ENCODE results near the gene ASCL5.

ASCL5 gene

DNA sequence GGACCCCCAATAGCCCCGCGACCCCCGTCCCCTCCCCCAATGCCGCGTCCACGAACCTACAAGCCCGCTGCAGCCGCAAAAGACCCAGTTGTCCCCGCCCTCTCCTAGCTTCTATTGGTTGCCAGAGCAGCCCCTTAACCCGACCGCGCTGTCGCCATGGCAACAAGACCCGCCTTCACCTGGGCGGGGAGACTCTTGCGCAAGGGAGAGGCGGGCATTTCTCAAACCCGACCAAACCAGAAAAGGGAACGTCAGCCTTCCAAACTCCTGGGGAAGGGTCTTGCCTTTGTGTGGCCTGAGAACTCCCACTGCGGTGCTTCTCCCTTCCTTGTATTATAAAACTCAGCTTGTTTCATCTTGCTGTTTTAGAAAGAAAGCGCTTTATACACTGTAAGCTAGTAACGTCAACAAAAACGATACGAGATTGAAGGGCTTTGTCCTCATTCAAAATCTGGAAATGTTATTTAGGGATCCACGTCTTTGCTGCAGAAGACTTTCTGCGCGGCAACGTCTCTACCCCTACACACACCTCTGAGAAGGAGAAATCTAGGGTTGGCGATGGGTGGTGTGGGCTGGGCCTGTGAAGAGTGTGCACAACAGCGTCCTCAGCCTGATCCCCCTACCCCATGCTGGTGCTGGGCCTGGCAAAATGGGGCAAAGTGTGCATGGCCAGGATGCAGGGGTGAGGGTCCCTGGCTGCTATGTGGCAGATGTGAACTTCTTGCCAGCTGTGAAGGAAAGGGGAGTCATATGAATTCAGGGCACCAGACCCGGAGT is 27.6 kb upstream of the ASCL5 start, which contains the start of gene TMEM9:
Gene TMEM9, minus strand, starts transcription at position 86 of the 777 bp plus-strand sequence. CDS start 551 bp downstream, outside the sequence.
- H3K4me3 ChIP-seq (ENCODE audit: low read depth, low read length), result peak within 1 kb of the TSS; percentile 75
- H3K4me1 ChIP-seq, result no peaks in the 10 kb centered on the region
- TF ChIP-seq, protein P1, sequence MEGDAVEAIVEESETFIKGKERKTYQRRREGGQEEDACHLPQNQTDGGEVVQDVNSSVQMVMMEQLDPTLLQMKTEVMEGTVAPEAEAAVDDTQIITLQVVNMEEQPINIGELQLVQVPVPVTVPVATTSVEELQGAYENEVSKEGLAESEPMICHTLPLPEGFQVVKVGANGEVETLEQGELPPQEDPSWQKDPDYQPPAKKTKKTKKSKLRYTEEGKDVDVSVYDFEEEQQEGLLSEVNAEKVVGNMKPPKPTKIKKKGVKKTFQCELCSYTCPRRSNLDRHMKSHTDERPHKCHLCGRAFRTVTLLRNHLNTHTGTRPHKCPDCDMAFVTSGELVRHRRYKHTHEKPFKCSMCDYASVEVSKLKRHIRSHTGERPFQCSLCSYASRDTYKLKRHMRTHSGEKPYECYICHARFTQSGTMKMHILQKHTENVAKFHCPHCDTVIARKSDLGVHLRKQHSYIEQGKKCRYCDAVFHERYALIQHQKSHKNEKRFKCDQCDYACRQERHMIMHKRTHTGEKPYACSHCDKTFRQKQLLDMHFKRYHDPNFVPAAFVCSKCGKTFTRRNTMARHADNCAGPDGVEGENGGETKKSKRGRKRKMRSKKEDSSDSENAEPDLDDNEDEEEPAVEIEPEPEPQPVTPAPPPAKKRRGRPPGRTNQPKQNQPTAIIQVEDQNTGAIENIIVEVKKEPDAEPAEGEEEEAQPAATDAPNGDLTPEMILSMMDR (IDR thresholded peaks at IDR 0.05), result no peak
- H3K36me3 ChIP-seq (ENCODE audit: control insufficient read depth, insufficient read depth, low read length), result no peaks in the 10 kb centered on the region
- no peaks in the 10 kb centered on the region for H3K79me2 ChIP-seq
- H2AFZ ChIP-seq, result peak within 1 kb of the TSS; percentile 90
- peak within 1 kb of the TSS; percentile 74 for H3K4me2 ChIP-seq (ENCODE audit: low read length)
- H3K27me3 ChIP-seq (ENCODE audit: control insufficient read depth, insufficient read depth, low read length), result no peaks in the 10 kb centered on the region
- H3K9ac ChIP-seq, result peak within 1 kb of the TSS; percentile 61
- peak within 1 kb of the TSS; percentile 34 for H3K27ac ChIP-seq
- H3K9me3 ChIP-seq (ENCODE audit: control insufficient read depth, low read length), result no peaks in the 10 kb centered on the region

DNA sequence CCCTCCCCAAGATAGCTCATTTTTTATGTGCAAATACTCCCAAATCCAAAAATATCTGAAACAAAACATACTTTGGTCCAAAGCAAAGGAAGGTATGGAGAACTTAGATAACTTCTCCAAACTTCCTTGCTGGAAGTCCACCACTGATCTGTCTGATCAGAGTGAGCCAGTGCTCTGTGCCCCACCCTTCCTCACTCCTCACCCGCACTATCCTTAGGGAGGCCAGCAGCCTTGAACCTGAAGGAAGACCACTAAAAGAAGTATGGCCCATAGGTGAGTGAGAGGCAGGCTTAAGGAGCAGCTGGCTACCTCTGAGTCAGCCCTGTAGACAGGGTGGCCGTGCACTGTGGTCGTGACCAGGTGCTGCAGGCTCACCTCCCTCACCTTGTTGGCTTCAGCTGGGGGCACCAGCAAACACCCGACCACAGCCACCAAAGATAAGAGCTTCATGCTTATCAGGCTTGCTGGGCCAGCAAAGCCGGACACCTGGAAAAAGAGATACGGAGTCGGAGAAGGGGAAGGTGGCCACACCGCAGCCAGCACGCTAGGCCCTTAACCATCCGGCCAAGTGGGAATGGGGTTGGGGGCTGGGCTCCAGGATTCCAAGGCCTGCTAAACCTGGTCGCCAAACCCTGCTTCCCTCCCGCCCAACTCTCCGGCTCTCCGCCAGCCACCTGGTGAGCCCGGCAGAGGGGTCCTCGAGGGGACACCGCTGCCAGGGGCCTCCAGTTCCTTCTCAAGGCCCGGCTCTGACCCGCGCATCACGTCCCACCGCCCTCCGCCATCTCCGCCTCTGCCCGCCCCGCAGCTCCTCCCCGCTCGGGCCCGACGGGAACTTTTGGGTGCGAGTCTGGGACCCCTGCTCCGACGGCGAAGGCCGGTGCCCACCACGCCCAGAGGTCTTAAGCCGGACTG is 26.7 kb upstream of the ASCL5 start:
- no peaks in the 10 kb centered on the region for H3K9me3 ChIP-seq (ENCODE audit: control insufficient read depth, low read length)
- H3K4me3 ChIP-seq (ENCODE audit: low read depth, low read length), result peak overlapping the region; percentile 75
- H3K4me2 ChIP-seq (ENCODE audit: low read length), result peak overlapping the region; percentile 74
- H3K27me3 ChIP-seq (ENCODE audit: control insufficient read depth, insufficient read depth, low read length), result no peaks in the 10 kb centered on the region
- H3K27ac ChIP-seq, result peak overlapping the region; percentile 34
- H3K4me1 ChIP-seq, result no peaks in the 10 kb centered on the region
- TF ChIP-seq, protein P1 (IDR thresholded peaks at IDR 0.05), result no peak
- peak overlapping the region; percentile 61 for H3K9ac ChIP-seq
- no peaks in the 10 kb centered on the region for H3K36me3 ChIP-seq (ENCODE audit: control insufficient read depth, insufficient read depth, low read length)
- H3K79me2 ChIP-seq, result no peaks in the 10 kb centered on the region
- peak overlapping the region; percentile 90 for H2AFZ ChIP-seq

DNA sequence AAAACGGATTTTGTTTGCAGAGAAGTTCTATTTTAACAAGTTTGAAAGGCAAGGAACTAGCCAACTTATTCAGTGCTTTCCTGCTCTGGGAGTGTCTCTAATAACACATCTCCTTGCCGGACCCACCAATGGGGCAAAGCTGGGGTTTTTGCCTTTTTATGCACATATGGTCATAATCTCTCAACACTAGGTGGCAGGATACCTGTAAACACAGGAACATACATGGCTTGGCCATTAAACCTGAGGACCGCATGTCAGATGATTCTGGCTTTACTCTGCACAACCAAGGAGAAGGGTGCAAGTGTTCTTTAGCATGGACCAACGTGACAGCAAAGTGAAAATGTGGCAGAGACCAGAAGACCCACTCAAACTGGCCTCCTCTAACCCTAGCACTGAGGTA is 22.4 kb upstream of the ASCL5 start:
- Histone ChIP-seq H3K79me2 (no peaks in the 10 kb centered on the region), H3K36me3 (ENCODE audit: control insufficient read depth, insufficient read depth, low read length) (no peaks in the 10 kb centered on the region), H3K4me1 (no peaks in the 10 kb centered on the region), H3K4me2 (ENCODE audit: low read length) (no peak overlapping the region), H3K9me3 (ENCODE audit: control insufficient read depth, low read length) (no peaks in the 10 kb centered on the region), H3K27ac (no peak overlapping the region), H3K9ac (no peak overlapping the region), H3K27me3 (ENCODE audit: control insufficient read depth, insufficient read depth, low read length) (no peaks in the 10 kb centered on the region), H2AFZ (no peak overlapping the region), H3K4me3 (ENCODE audit: low read depth, low read length) (no peak overlapping the region)
- TF ChIP-seq, protein P1 (IDR thresholded peaks at IDR 0.05), result peak; percentile 29

DNA sequence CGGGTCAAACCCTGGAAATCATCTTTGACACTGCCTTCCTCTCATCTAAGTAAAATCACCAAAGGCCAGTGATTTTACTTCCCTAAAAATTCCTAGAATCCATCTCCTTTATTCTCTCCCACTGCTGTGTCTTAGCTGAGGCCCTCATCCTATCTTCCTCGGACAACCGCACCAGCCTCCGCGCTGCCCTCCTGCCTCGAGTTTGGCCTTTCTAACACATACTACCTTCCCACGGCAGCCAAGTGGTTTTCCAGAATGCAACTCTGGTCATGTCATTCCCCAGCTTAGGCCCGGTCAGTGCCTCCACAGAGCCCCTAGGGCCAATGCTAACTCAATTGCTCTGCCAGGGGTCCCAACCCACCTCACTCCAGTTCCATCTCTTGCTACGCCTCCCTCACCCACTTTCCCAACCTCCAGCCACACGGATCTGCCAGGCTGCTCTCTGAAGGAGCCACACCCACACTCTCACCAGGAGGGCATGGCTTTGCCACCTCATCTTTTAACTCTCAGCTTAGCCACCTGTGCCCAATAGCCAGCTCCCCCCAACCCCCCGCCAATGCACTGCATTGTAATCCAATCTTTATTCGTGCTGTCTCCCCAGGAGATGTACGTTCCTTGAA is 20.5 kb upstream of the ASCL5 start:
- Histone ChIP-seq H3K4me3 (ENCODE audit: low read depth, low read length) (no peak overlapping the region), H3K9me3 (ENCODE audit: control insufficient read depth, low read length) (no peaks in the 10 kb centered on the region), H3K27me3 (ENCODE audit: control insufficient read depth, insufficient read depth, low read length) (no peaks in the 10 kb centered on the region), H3K27ac (no peak overlapping the region), H2AFZ (no peak overlapping the region), H3K9ac (no peak overlapping the region), H3K4me1 (no peaks in the 10 kb centered on the region), H3K36me3 (ENCODE audit: control insufficient read depth, insufficient read depth, low read length) (no peaks in the 10 kb centered on the region), H3K4me2 (ENCODE audit: low read length) (no peak overlapping the region), H3K79me2 (no peaks in the 10 kb centered on the region)
- TF ChIP-seq, protein P1 (IDR thresholded peaks at IDR 0.05), result no peak

All from parathyroid adenoma (tissue), 2 donors.